ENCODE results near the gene PDE4D. TPM values are rescaled to one million over a fixed set of nuclear protein-coding genes. Genes with fewer than 3 reads are reported as not detected.
A peak's percentile ranks its signal among the peaks of the same experiment; 100 is the strongest.

The PDE4D gene
- total and polyA plus RNA-seq, 2 donors, result 21.2 to 30.3 TPM

DNA sequence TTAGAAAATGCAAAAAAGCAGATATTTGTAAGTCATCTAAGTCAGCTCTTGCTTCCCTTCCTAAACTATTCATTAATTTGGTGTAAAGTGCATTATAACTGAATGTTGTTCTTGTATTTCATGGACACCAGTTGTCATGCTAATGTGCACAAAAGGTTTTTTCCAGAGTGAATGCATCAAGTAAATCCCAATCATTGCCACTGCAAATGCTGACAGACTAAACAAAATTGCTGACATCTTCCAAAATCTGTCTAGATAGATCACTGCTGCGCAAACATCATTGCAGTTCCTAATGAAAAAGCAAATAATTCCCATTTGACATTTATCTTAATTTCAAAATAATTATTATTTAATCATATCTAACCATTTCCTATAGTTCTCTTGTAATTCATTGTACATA, 161.7 kb downstream of the PDE4D start:
- WGBS, result 96% methylated on average over 1 of the region's 1 CpG
- Histone ChIP-seq H3K27ac (ENCODE audit: low read depth in 1 of 2, low read length in 1 of 2) (no peak overlapping the region), H3K4me3 (ENCODE audit: low read length in 2 of 2) (no peak overlapping the region), H3K27me3 (ENCODE audit: control insufficient read depth in 2 of 2, insufficient read depth in 1 of 2, low read length in 1 of 2) (no peaks in the 10 kb centered on the region), H3K9me3 (ENCODE audit: control insufficient read depth in 2 of 2, insufficient read depth in 1 of 2, low read length in 1 of 2) (no peaks in the 10 kb centered on the region), H3K36me3 (ENCODE audit: control insufficient read depth in 2 of 2, insufficient read depth in 2 of 2, low read length in 1 of 2) (no peaks in the 10 kb centered on the region), H3K4me1 (ENCODE audit: control insufficient read depth in 2 of 2, insufficient read depth in 2 of 2, low read length in 2 of 2) (no peaks in the 10 kb centered on the region)
- no peak for DNase-seq (ENCODE audit: low read depth in 6 of 9, low spot score in 9 of 9)

DNA sequence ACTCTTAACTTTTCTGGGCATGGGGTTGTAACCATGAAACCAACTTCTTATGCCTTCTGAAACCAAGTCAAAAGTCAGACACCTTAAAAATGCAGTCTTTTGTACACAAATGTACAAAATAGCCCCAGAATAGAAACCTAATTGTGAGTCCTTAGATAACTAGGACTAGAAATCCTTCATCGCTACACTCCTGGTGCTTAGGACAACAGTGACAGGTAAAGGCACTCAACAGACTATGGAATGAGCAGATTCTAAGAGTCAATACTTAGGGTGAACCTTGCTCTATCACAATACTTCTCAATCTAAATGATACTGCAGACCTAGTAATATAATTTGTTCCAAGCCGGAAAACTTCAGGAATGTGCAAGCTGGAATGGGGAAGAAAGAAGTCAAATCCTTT, 163.7 kb downstream of the PDE4D start:
- Histone ChIP-seq H3K4me1 (ENCODE audit: control insufficient read depth in 2 of 2, insufficient read depth in 2 of 2, low read length in 2 of 2) (no peaks in the 10 kb centered on the region), H3K27me3 (ENCODE audit: control insufficient read depth in 2 of 2, insufficient read depth in 1 of 2, low read length in 1 of 2) (no peaks in the 10 kb centered on the region), H3K9me3 (ENCODE audit: control insufficient read depth in 2 of 2, insufficient read depth in 1 of 2, low read length in 1 of 2) (no peaks in the 10 kb centered on the region), H3K4me3 (ENCODE audit: low read length in 2 of 2) (no peak overlapping the region), H3K36me3 (ENCODE audit: control insufficient read depth in 2 of 2, insufficient read depth in 2 of 2, low read length in 1 of 2) (no peaks in the 10 kb centered on the region), H3K27ac (ENCODE audit: low read depth in 1 of 2, low read length in 1 of 2) (no peak overlapping the region)
- 98% methylated on average over 2 of the region's 2 CpGs for WGBS
- DNase-seq (ENCODE audit: low read depth in 6 of 9, low spot score in 9 of 9), result no peak

DNA sequence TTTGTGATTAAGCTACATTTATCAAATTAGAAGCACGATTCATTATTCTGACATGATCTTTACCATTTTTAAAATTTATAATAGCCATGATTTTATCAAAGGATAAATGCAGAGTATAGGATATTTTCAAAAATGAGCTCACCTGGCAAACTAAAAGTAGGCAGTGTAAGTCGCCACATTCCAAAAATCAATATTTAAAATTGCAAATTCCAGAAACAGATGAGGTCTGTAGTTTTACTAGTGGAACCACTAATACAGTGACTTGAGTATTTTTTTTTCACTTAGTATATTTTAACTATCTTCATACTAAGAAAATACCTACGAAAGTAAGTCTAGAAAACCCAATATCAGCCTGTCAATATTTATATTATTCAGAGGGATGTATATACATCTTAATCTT, 164.2 kb downstream of the PDE4D start:
- WGBS, result 96% methylated on average over 3 of the region's 3 CpGs
- no peaks in the 10 kb centered on the region for H3K9me3 ChIP-seq (ENCODE audit: control insufficient read depth in 2 of 2, insufficient read depth in 1 of 2, low read length in 1 of 2)
- no peaks in the 10 kb centered on the region for H3K27me3 ChIP-seq (ENCODE audit: control insufficient read depth in 2 of 2, insufficient read depth in 1 of 2, low read length in 1 of 2)
- no peaks in the 10 kb centered on the region for H3K4me1 ChIP-seq (ENCODE audit: control insufficient read depth in 2 of 2, insufficient read depth in 2 of 2, low read length in 2 of 2)
- no peak overlapping the region for H3K4me3 ChIP-seq (ENCODE audit: low read length in 2 of 2)
- no peaks in the 10 kb centered on the region for H3K36me3 ChIP-seq (ENCODE audit: control insufficient read depth in 2 of 2, insufficient read depth in 2 of 2, low read length in 1 of 2)
- no peak for DNase-seq (ENCODE audit: low read depth in 6 of 9, low spot score in 9 of 9)
- H3K27ac ChIP-seq (ENCODE audit: low read depth in 1 of 2, low read length in 1 of 2), result no peak overlapping the region

DNA sequence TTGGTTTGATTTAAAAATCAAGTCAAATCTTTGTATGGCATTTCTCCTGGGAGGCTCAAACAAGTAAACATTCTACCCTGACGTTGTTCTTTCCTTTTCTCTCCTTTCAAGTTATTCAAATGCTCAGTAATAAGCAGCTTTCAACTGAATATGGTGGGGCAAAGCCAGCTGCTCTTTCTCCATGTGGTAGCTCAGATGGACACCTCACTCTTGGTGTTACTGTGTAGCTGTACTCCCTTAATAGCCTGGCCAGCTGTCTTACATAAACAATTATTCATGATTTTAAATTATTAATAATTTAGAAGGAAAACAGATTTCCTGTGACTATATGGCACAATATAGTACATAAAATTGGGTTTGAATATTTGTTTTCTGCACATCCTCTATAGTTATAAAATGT, 165.2 kb downstream of the PDE4D start:
- no peaks in the 10 kb centered on the region for H3K27me3 ChIP-seq (ENCODE audit: control insufficient read depth in 2 of 2, insufficient read depth in 1 of 2, low read length in 1 of 2)
- no peak overlapping the region for H3K27ac ChIP-seq (ENCODE audit: low read depth in 1 of 2, low read length in 1 of 2)
- 86% methylated on average over 1 of the region's 1 CpG for WGBS
- no peaks in the 10 kb centered on the region for H3K36me3 ChIP-seq (ENCODE audit: control insufficient read depth in 2 of 2, insufficient read depth in 2 of 2, low read length in 1 of 2)
- no peak for DNase-seq (ENCODE audit: low read depth in 6 of 9, low spot score in 9 of 9)
- H3K9me3 ChIP-seq (ENCODE audit: control insufficient read depth in 2 of 2, insufficient read depth in 1 of 2, low read length in 1 of 2), result no peaks in the 10 kb centered on the region
- H3K4me3 ChIP-seq (ENCODE audit: low read length in 2 of 2), result no peak overlapping the region
- H3K4me1 ChIP-seq (ENCODE audit: control insufficient read depth in 2 of 2, insufficient read depth in 2 of 2, low read length in 2 of 2), result no peaks in the 10 kb centered on the region

DNA sequence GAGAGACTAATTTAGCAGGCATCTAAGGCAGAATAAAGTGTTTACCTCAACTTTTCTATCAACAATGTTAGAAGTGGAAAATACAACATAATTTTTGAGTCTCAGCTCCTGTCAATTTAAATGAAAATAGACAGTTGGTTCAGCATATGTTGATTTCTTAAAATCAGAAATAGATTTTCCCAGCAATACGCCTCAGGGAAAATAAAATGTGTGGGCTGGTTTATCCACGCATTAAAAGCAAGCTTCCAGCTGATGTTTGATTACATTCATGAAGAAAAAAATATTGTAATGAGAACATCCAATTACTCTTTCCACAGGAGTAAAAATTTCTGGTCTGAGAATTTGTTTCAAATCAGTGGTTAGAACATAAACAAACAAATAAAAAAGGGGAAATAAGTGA, 166.3 kb downstream of the PDE4D start:
- Histone ChIP-seq H3K27me3 (ENCODE audit: control insufficient read depth in 2 of 2, insufficient read depth in 1 of 2, low read length in 1 of 2) (no peaks in the 10 kb centered on the region), H3K9me3 (ENCODE audit: control insufficient read depth in 2 of 2, insufficient read depth in 1 of 2, low read length in 1 of 2) (no peaks in the 10 kb centered on the region), H3K36me3 (ENCODE audit: control insufficient read depth in 2 of 2, insufficient read depth in 2 of 2, low read length in 1 of 2) (no peaks in the 10 kb centered on the region), H3K27ac (ENCODE audit: low read depth in 1 of 2, low read length in 1 of 2) (no peak overlapping the region), H3K4me3 (ENCODE audit: low read length in 2 of 2) (no peak overlapping the region), H3K4me1 (ENCODE audit: control insufficient read depth in 2 of 2, insufficient read depth in 2 of 2, low read length in 2 of 2) (no peaks in the 10 kb centered on the region)
- WGBS, result 98% methylated on average over 2 of the region's 2 CpGs
- DNase-seq (ENCODE audit: low read depth in 6 of 9, low spot score in 9 of 9), result no peak

DNA sequence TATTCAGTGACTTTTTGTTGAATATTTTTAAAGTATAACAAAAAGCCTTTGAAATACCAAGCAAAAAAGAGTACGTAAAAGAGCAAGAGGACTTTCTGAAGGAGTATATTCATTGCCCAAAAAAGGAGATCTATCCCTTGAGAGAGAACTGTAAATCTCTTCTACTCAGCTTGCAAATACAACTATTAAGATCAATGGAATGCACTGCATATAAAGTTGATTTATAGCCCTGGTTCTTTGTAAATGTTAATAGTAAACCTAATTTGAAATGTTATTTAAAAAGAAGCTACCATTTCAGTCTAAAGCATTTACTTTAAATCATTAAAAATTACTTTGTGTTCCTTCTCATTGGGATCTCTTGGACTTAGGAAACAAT, 168.1 kb downstream of the PDE4D start:
- 97% methylated on average over 1 of the region's 1 CpG for WGBS

DNA sequence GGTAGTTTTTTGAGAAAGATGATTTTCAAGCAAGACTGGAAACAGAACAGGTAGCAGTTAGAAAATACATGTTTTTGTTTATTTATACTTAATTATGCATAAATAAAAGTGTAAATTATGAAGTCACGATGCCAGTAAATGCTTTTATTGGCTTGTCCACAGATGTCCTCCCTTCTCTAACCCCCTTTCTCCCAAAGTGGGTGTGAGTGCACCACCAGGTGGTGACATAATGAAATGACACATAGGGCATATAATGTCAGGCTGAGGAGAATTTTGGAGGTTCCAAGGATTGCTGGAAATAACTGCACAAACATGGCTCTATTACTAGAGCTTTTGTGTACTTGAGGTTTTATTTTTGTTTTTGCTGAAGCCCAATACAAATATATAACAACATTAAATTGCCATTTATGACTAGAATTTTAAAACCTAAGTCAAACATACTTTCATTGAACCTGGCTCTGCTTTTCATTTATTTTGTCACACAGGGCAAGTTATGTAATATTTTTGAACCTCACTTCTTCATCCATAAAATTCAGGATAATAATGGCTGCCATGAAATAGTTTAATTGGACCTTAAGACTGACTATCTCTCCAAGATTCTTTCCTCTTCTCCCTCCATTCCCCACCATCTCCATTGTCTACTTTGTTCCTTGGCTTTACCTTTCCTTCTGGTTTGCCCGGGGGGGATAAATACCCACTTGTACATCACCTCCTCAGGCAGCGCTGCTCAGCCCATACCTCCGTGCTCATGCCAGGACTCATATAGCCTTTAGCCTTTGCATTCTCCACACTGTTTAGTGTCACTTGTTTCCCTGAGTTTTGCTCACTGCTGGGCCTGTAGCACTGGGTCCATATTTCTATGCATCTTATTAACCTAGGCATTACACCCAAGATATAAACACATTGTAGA, 168.8 kb downstream of the PDE4D start:
- Histone ChIP-seq H3K27me3 (ENCODE audit: control insufficient read depth in 2 of 2, insufficient read depth in 1 of 2, low read length in 1 of 2) (no peaks in the 10 kb centered on the region), H3K4me1 (ENCODE audit: control insufficient read depth in 2 of 2, insufficient read depth in 2 of 2, low read length in 2 of 2) (no peaks in the 10 kb centered on the region), H3K27ac (ENCODE audit: low read depth in 1 of 2, low read length in 1 of 2) (no peak overlapping the region), H3K36me3 (ENCODE audit: control insufficient read depth in 2 of 2, insufficient read depth in 2 of 2, low read length in 1 of 2) (no peaks in the 10 kb centered on the region), H3K4me3 (ENCODE audit: low read length in 2 of 2) (no peak overlapping the region), H3K9me3 (ENCODE audit: control insufficient read depth in 2 of 2, insufficient read depth in 1 of 2, low read length in 1 of 2) (no peaks in the 10 kb centered on the region)
- DNase-seq (ENCODE audit: low read depth in 6 of 9, low spot score in 9 of 9), result peak in 6 of 9 donors; percentile 1 to 48 (median 22)
- WGBS, result 77% methylated on average over 4 of the region's 4 CpGs

More for the DNA sequence above, 168.1 kb downstream of the PDE4D start:
- no peaks in the 10 kb centered on the region for H3K27me3 ChIP-seq (ENCODE audit: control insufficient read depth in 2 of 2, insufficient read depth in 1 of 2, low read length in 1 of 2)
- no peak overlapping the region for H3K4me3 ChIP-seq (ENCODE audit: low read length in 2 of 2)
- DNase-seq (ENCODE audit: low read depth in 6 of 9, low spot score in 9 of 9), result no peak
- H3K36me3 ChIP-seq (ENCODE audit: control insufficient read depth in 2 of 2, insufficient read depth in 2 of 2, low read length in 1 of 2), result no peaks in the 10 kb centered on the region
- no peaks in the 10 kb centered on the region for H3K4me1 ChIP-seq (ENCODE audit: control insufficient read depth in 2 of 2, insufficient read depth in 2 of 2, low read length in 2 of 2)
- H3K27ac ChIP-seq (ENCODE audit: low read depth in 1 of 2, low read length in 1 of 2), result no peak overlapping the region
- H3K9me3 ChIP-seq (ENCODE audit: control insufficient read depth in 2 of 2, insufficient read depth in 1 of 2, low read length in 1 of 2), result no peaks in the 10 kb centered on the region

DNA sequence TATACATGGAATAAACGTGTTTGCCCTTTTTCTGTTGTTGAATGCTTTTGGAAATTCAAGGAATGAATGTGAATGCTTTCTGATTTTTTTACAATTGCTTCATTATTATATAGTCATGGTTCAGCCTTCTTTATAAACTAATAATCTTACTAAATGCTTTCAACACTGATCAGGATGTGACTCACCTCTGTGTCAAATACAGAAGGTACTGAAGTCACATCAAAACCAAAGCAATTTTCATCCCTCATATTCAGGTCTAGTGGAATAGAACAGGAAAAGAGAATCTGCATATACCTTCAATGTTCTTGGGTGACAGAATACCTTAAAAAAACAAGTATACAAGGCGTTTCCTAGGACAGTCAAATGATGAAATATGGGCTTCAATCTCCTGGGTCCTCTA, 170.7 kb downstream of the PDE4D start:
- Histone ChIP-seq H3K27ac (ENCODE audit: low read depth in 1 of 2, low read length in 1 of 2) (no peak overlapping the region), H3K4me1 (ENCODE audit: control insufficient read depth in 2 of 2, insufficient read depth in 2 of 2, low read length in 2 of 2) (no peaks in the 10 kb centered on the region), H3K36me3 (ENCODE audit: control insufficient read depth in 2 of 2, insufficient read depth in 2 of 2, low read length in 1 of 2) (no peaks in the 10 kb centered on the region), H3K27me3 (ENCODE audit: control insufficient read depth in 2 of 2, insufficient read depth in 1 of 2, low read length in 1 of 2) (no peaks in the 10 kb centered on the region), H3K9me3 (ENCODE audit: control insufficient read depth in 2 of 2, insufficient read depth in 1 of 2, low read length in 1 of 2) (no peaks in the 10 kb centered on the region), H3K4me3 (ENCODE audit: low read length in 2 of 2) (no peak overlapping the region)
- DNase-seq (ENCODE audit: low read depth in 6 of 9, low spot score in 9 of 9), result no peak
- WGBS, result 88% methylated on average over 2 of the region's 2 CpGs

DNA sequence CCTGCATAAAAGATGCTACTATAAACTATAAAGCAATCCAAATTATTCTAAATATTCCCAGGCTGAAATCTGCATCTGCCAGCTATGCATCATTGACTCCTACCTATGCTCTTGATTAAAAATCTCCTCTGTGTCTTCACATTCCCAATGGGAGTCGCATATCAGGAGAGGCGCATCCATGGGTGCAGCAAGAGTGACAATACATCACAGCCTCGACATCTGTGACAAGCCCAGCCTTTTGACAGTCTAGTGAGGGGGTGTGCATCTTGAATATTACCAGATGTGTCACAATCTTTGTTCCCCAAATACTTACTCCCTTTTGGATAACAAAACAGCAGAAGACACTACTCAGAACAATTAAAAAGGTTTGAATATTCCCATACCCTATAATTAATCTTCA, 171.8 kb downstream of the PDE4D start:
- Histone ChIP-seq H3K9me3 (ENCODE audit: control insufficient read depth in 2 of 2, insufficient read depth in 1 of 2, low read length in 1 of 2) (no peaks in the 10 kb centered on the region), H3K36me3 (ENCODE audit: control insufficient read depth in 2 of 2, insufficient read depth in 2 of 2, low read length in 1 of 2) (no peaks in the 10 kb centered on the region), H3K27ac (ENCODE audit: low read depth in 1 of 2, low read length in 1 of 2) (no peak overlapping the region), H3K4me1 (ENCODE audit: control insufficient read depth in 2 of 2, insufficient read depth in 2 of 2, low read length in 2 of 2) (no peaks in the 10 kb centered on the region), H3K27me3 (ENCODE audit: control insufficient read depth in 2 of 2, insufficient read depth in 1 of 2, low read length in 1 of 2) (no peaks in the 10 kb centered on the region), H3K4me3 (ENCODE audit: low read length in 2 of 2) (no peak overlapping the region)
- no peak for DNase-seq (ENCODE audit: low read depth in 6 of 9, low spot score in 9 of 9)
- over 99% methylated on average over 3 of the region's 3 CpGs for WGBS
